Large intestine (tissue), 3 donors: ENCODE results near the gene TRIM47. TPM values are rescaled to one million over a fixed set of nuclear protein-coding genes. Genes with fewer than 3 reads are reported as not detected.
"Not testable (repeated sequence)": the region's sequence is repeated elsewhere in the genome, so short reads cannot be mapped to it uniquely, and the experiment has no call there.

Experiments
- DNase-seq, 2 donors: peaks; one replicate each; pipeline versions ENCODE4 v3.0.0 to v3.0.0-alpha.2; 2013
- H3K27ac ChIP-seq: one replicate; pipeline ENCODE4 v1.5.1; 2013; ENCODE audit warnings: low read length
- H3K27me3 ChIP-seq: 2 replicates; pipeline ENCODE4 v1.6.1; 2013; ENCODE audit warnings: low read length; ENCODE audit not compliant: control insufficient read depth, insufficient read depth
- H3K36me3 ChIP-seq: 2 replicates; pipeline ENCODE4 v1.6.1; 2013; ENCODE audit warnings: low read length; ENCODE audit not compliant: control insufficient read depth, insufficient read depth
- H3K4me1 ChIP-seq: one replicate; pipeline ENCODE4 v1.6.1; 2013; ENCODE audit warnings: low read length; ENCODE audit not compliant: control insufficient read depth, insufficient read depth
- H3K4me3 ChIP-seq: one replicate; pipeline ENCODE4 v1.5.1; 2013; ENCODE audit warnings: low read length
- H3K9me3 ChIP-seq: one replicate; pipeline ENCODE4 v1.6.1; 2013; ENCODE audit warnings: mild to moderate bottlenecking, low read depth, low read length, moderate library complexity; ENCODE audit not compliant: control insufficient read depth
- WGBS: methylation state at CpG from one replicate; pipeline ENCODE4 v1.1.5; 2013; ENCODE audit warnings: low lambda C conversion rate; ENCODE audit not compliant: insufficient coverage; 5-methylcytosine and 5-hydroxymethylcytosine counted together
- polyA plus RNA-seq: library from polyadenylated mRNA; unstranded; fragments of 120-200 nt; gene quantifications from one replicate; pipeline ENCODE4 v1.2.1, GENCODE V29; 2013

Gene TRIM47
- polyA plus RNA-seq, 1 donor = 9.8 TPM

- no CpG with 5 or more reads among the region's 23 CpGs for WGBS
- peaks cover 4% of the 10 kb centered on the region for H3K36me3 ChIP-seq
- no peak overlapping the region for H3K4me3 ChIP-seq
- H3K9me3 ChIP-seq = no peaks in the 10 kb centered on the region
- peaks cover 18% of the 10 kb centered on the region for H3K4me1 ChIP-seq
- H3K27me3 ChIP-seq = no peaks in the 10 kb centered on the region
- peak in 1 of 2 donors; percentile 51 for DNase-seq
- peak overlapping the region; percentile 48 for H3K27ac ChIP-seq
Measured at GRCh38 chr17:75869282-75870141, 8.9 kb downstream of the TRIM47 start.

DNA sequence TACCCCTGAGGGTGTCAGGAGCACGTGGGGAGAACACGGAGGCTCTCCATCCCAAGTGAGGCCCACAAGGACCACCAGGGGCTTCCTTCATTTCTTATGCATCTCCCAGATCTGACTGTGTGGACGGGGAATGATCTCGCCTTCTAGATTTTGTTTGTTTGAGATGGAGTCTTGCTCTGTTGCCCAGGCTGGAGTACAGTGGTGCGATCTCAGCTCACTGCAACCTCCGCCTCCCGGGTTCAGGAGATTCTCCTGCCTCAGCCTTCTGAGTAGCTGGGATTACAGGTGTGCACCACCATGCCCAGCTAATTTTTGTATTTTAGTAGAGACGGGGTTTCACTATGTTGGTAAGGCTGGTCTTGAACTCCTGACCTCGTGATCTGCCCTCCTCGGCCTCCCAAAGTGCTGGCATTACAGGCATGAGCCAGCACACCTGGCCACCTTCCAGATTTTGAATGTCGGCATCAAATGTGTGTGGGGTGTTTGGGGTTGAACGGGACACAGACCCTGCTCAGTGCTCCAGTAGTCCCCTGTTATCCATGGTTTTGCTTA is 9.6 kb downstream of the TRIM47 start:
- H3K27ac ChIP-seq = peak overlapping the region; percentile 48
- WGBS = 80% methylated on average over 2 of the region's 12 CpGs

DNA sequence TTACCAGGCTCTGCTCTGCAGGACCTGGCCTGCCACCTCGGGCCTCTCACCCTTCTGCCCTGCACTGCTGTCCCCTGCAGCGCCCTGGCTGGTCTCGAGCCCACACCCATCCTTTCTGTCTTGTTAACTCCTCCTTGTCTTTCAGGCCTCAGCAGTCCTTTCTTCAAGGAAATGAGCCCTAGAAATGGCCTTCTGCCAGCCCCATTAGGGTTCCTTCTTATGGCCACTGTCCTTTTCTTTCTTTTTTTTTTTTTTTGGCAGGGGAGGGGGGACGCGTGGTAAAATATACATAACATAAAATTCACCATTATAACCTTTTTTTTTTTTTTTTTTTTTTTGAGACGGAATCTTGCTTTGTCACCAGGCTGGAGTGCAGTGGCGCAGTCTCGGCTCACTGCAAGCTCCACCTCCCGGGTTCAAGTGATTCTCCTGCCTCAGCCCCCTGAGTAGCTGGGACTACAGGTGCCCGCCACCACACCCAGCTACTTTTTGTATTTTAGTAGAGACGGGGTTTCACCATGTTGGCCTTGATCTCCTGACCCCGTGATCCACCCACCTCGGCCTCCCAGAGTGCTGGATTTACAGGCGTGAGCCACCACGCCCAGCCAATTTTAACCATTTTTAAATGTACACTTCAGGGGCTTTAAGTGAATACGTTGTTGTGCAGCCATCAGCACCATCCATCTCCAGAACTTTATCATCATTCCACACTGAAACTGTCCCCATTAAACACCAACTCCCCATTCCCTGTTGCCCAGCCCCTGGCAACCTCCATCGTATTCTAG is 12.8 kb downstream of the TRIM47 start:
- not testable (repeated sequence) for H3K4me1 ChIP-seq, DNase-seq, H3K9me3 ChIP-seq, H3K36me3 ChIP-seq, H3K4me3 ChIP-seq, H3K27ac ChIP-seq, H3K27me3 ChIP-seq
- 71% methylated on average over 1 of the region's 17 CpGs for WGBS

More for the DNA sequence above, 9.6 kb downstream of the TRIM47 start:
- not testable (repeated sequence) for H3K4me3 ChIP-seq, H3K27me3 ChIP-seq, H3K9me3 ChIP-seq, DNase-seq, H3K36me3 ChIP-seq
- H3K4me1 ChIP-seq = peaks cover 18% of the 10 kb centered on the region

GRCh38 chr17:75864887-75865286 is 13.5 kb downstream of the TRIM47 start:
- H3K9me3 ChIP-seq, H3K36me3 ChIP-seq, H3K4me3 ChIP-seq, DNase-seq, H3K27me3 ChIP-seq, H3K4me1 ChIP-seq: not testable (repeated sequence)
- H3K27ac ChIP-seq = peak overlapping the region; percentile 18
- no CpG with 5 or more reads among the region's 4 CpGs for WGBS

DNA sequence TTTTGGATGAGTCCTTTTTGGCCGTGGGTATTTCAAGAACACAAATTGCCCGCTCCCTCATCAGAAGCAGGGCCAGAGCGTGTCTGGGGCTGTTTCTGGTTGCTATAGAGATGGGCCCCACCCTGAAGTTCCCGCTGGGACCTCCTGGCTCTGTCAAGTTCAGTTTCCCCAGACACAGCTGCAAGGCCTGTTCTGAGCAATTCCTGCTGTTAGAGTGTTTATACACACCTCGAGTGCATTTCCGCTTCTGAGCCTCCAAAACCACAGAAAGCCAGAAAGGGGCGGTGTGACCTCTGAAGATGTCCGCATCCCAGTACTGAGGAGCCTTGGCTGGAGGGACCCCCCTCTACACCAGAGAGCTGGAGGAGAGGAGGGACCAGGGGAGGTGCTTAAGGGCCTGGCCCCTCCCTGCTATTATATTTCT is 13.9 kb downstream of the TRIM47 start:
- Histone ChIP-seq H3K4me1 (peaks cover 5% of the 10 kb centered on the region), H3K27ac (peak overlapping the region; percentile 19), H3K27me3 (no peaks in the 10 kb centered on the region), H3K36me3 (no peaks in the 10 kb centered on the region), H3K9me3 (no peaks in the 10 kb centered on the region), H3K4me3 (no peak overlapping the region)
- peak; percentile 64 to 72 for DNase-seq
- no CpG with 5 or more reads among the region's 8 CpGs for WGBS

DNA sequence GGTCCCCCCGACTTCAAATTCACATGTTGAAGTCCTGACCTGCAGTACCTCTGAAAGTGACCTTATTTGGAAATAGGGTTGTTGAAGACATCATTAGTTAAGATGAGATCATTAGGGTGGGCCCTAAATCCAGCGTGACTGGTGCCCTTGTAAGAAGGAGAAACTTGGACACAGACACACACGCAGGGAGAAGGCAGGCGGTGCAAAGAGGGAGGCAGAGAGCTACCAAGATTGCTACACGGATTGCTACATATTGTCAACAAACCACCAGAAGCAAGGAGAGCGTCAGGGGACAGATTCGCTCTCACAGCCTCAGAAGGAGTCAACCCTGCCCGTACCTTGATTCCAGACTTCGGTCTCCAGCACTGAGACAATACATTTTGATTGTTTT is 16.5 kb downstream of the TRIM47 start:
- H3K9me3 ChIP-seq = no peaks in the 10 kb centered on the region
- no peaks in the 10 kb centered on the region for H3K4me1 ChIP-seq
- WGBS = 40% methylated on average over 1 of the region's 9 CpGs
- H3K27me3 ChIP-seq = no peaks in the 10 kb centered on the region
- no peak overlapping the region for H3K27ac ChIP-seq
- H3K36me3 ChIP-seq = no peaks in the 10 kb centered on the region
- no peak overlapping the region for H3K4me3 ChIP-seq
- no peak for DNase-seq

DNA sequence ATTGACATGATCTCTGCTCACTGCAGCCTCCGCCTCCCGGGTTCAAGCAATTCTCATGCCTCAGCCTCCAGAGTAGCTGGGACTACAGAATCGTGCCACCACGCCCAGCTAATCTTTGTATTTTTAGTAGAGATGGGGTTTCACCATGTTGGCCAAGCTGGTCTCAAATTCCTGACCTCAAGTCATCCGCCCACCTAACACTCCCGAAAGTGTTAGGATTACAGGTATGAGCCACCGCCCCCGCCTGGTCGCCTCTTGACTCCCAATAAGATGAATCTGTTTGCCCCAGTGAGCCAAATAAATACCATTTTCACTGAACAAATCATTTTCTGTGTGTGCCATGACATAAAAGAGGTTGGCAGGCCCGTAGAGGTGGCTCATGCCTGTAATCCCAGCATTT is 19.0 kb downstream of the TRIM47 start:
- H3K27me3 ChIP-seq, H3K4me3 ChIP-seq, H3K27ac ChIP-seq, H3K36me3 ChIP-seq, H3K9me3 ChIP-seq, H3K4me1 ChIP-seq: not testable (repeated sequence)
- DNase-seq = peak in 1 of 2 donors; percentile 1
- no CpG with 5 or more reads among the region's 10 CpGs for WGBS

DNA sequence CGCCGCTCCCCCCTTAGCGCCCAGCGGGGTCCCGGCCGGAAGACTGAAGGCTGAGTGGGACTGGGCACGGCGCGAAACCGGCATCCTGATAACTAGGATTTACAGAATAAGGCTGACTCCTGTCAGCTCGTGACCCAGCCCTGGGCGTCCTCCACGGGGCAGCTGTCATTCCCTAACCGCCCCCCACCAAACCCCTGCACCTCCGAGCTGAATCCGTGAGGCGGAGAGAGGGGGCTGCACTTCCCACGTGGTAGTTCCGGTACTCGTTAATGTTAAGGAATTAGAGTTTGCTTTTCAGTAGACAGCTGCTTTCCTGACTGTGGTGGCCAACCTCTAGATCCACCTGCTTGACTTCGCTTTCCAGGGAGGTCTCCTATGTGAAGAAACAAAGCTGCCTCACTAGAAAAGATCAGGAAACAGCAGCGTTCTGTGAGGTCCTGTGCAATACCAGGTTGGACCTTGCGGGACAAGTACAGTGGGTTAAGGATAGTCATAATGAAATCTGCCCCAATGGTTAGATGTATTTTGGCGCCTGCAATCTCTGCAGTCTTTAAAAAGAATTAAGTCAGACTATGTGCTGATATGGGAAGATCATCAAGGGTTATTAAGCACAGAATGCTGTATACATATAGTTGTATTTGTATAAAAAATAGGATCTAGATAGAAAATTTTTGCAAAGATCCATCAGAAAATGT is 22.2 kb downstream of the TRIM47 start:
- Histone ChIP-seq H3K9me3 (no peaks in the 10 kb centered on the region), H3K4me3 (peak overlapping the region; percentile 75), H3K27ac (peak overlapping the region; percentile 90), H3K4me1 (peaks cover 14% of the 10 kb centered on the region), H3K27me3 (no peaks in the 10 kb centered on the region), H3K36me3 (peaks cover 7% of the 10 kb centered on the region)
- DNase-seq = no peak
- WGBS = no CpG with 5 or more reads among the region's 24 CpGs

DNA sequence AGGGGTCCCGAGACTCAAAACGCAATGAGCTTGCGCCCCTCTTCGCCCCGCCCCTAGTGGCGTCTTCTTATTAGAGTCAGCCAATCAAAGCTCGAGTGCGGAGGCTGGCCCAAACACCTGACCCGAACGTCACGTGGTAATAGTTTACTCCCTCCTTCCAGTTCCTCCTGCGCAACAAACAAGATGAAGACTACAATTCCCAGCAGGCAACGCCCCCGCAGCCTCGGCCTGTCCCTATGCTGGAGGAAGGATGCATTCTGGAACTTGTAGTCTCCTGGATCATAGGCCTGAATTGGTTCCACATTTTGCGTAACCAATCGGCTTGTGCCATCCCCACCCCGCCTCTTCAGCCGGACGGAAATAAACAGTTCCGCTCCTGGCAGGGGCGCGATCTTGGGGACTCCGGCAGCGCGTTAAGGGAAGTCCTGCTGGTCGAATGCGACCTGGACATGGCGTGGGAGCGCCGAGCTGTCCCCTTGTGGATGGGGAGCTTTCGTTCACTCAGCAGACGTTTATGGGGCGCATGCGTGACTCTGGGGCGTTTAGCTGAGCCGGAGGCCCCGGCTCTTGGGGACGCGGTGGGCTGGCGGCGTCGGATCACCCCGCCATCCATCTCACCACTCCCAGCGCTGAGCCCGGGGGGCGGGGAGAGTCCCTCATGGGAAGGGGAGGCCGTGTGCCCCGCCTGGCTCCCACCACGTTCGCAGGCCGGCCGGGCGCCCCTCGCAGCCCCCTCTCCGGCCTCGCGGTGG is 22.9 kb downstream of the TRIM47 start, which contains the start of gene WBP2:
Gene WBP2, minus strand, starts transcription at position 26 of the 752 bp plus-strand sequence. CDS start 38 bp downstream, outside the sequence.
- peak; percentile 100 for DNase-seq
- Histone ChIP-seq H3K27ac (peak within 1 kb of the TSS; percentile 90), H3K4me3 (peak within 1 kb of the TSS; percentile 75), H3K4me1 (peaks cover 14% of the 10 kb centered on the region), H3K27me3 (no peaks in the 10 kb centered on the region), H3K9me3 (no peaks in the 10 kb centered on the region), H3K36me3 (peaks cover 15% of the 10 kb centered on the region)
- WGBS = no CpG with 5 or more reads among the region's 58 CpGs
